Mesendoderm (in vitro differentiated cells): Measurements from ENCODE around the gene TRPM3.

Experiments used
- DNase-seq: peaks from one replicate; pipeline ENCODE4 v3.0.0; 2013
- H2AK5ac ChIP-seq: 2 replicates; pipeline ENCODE4 v1.6.1; 2013; ENCODE audit warnings: low read length, inconsistent platforms
- H2BK120ac ChIP-seq: 2 replicates; pipeline ENCODE4 v1.6.1; 2013; ENCODE audit warnings: low read depth, mild to moderate bottlenecking, low read length, moderate library complexity, mixed read lengths
- H2BK15ac ChIP-seq: replicated peaks from 2 replicates; pipeline ENCODE4 v1.6.1; 2013; ENCODE audit warnings: low read depth, mild to moderate bottlenecking, moderate library complexity
- H2BK5ac ChIP-seq: 2 replicates; pipeline ENCODE4 v1.6.1; 2013; ENCODE audit warnings: low read length, inconsistent platforms
- H3K18ac ChIP-seq: 2 replicates; pipeline ENCODE4 v1.6.1; 2013; ENCODE audit warnings: mild to moderate bottlenecking, low read length, mixed read lengths
- H3K23ac ChIP-seq: one replicate; pipeline ENCODE4 v1.6.1; 2013; ENCODE audit warnings: low read length
- H3K27ac ChIP-seq: 2 replicates; pipeline ENCODE4 v1.5.1; 2013; ENCODE audit warnings: low read depth, mild to moderate bottlenecking, inconsistent platforms, low read length, moderate library complexity
- H3K27me3 ChIP-seq: 2 replicates; pipeline ENCODE4 v1.6.1; 2013; ENCODE audit warnings: low read length, control low read depth, mild to moderate bottlenecking, inconsistent platforms; ENCODE audit not compliant: insufficient read depth, poor library complexity
- H3K36me3 ChIP-seq: 2 replicates; pipeline ENCODE4 v1.6.1; 2013; ENCODE audit warnings: low read length, inconsistent platforms; ENCODE audit not compliant: control insufficient read depth, insufficient read depth
- H3K4ac ChIP-seq: one replicate; pipeline ENCODE4 v1.6.1; 2013; ENCODE audit warnings: low read depth, mild to moderate bottlenecking, low read length, moderate library complexity
- H3K4me1 ChIP-seq: 2 replicates; pipeline ENCODE4 v1.6.1; 2013; ENCODE audit warnings: low read depth, low read length, inconsistent platforms; ENCODE audit not compliant: control insufficient read depth
- H3K4me2 ChIP-seq: 2 replicates; pipeline ENCODE4 v1.6.1; 2013; ENCODE audit warnings: low read length
- H3K4me3 ChIP-seq: 2 replicates; pipeline ENCODE4 v1.5.1; 2013; ENCODE audit warnings: mild to moderate bottlenecking, low read length
- H3K56ac ChIP-seq: one replicate; pipeline ENCODE4 v1.6.1; 2013; ENCODE audit warnings: low read length
- H3K79me1 ChIP-seq: 2 replicates; pipeline ENCODE4 v1.6.1; 2013; ENCODE audit warnings: low read length, inconsistent platforms
- H3K79me2 ChIP-seq: 2 replicates; pipeline ENCODE4 v1.6.1; 2013; ENCODE audit warnings: mild to moderate bottlenecking, low read length; ENCODE audit not compliant: control insufficient read depth, insufficient read depth
- H3K9ac ChIP-seq: 2 replicates; pipeline ENCODE4 v1.6.1; 2013; ENCODE audit warnings: low read length, inconsistent platforms
- H4K5ac ChIP-seq: one replicate; pipeline ENCODE4 v1.6.1; 2013; ENCODE audit warnings: low read length
- H4K8ac ChIP-seq: one replicate; pipeline ENCODE4 v1.6.1; 2013; ENCODE audit warnings: low read depth, mild to moderate bottlenecking, control low read depth, low read length, moderate library complexity
- WGBS: extraction: QIAGEN DNeasy Blood & Tissue Kit; methylation state at CpG from one replicate; pipeline ENCODE4 v1.1.7; 2013; ENCODE audit warnings: low lambda C conversion rate, missing lambda C conversion rate; ENCODE audit not compliant: insufficient coverage; ENCODE audit errors: extremely low coverage; 5-methylcytosine and 5-hydroxymethylcytosine counted together

TRPM3 gene

DNA sequence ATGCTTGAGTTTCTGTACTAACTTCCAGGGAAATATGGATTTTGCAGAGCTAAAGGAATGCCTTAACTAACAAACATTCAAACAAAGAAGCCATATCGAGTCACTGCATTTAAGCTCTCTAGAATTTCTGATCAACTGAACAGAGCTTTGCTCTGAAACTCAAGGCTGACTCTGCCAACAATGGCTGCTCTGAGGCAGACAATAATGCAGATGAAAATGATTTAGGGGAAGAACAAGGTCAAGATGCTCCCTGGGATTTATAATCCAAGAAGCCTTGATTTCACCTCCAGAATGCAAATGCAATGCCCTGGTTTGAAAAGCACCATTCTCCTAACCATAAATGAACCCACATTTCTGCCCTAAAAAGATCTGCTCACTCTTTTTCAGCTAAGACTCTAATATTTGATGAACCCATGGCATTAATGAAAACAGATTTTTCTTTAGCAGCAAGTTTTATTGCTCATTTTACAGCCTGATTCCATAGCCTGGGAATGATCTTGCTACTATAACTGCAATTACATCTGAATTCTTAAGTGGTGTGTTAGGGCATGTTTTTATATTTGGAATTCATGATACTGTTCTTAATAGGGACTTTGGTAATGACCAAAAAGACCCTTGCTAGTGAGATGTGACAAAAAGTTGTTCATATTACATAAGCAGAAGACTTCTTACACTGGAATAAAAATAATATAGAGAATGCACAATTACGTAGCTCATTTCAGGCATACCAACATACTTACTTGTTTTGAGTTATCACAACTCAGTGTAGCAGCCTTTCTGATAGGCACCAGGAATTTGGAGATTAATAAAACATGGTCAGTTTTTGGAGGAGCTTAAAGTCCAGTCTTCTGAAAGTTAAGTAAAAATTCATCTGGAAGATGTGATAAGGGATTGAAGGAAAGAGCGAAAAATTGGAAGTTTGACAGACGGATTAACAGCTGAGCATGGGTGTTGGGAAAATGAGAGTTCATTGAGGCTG lies 169.4 kb downstream of the TRPM3 start:
- H3K4me3 ChIP-seq: no peak overlapping the region
- no peaks in the 10 kb centered on the region for H3K36me3 ChIP-seq
- H3K27me3 ChIP-seq: no peaks in the 10 kb centered on the region
- H3K4me2 ChIP-seq: no peak overlapping the region
- H3K56ac ChIP-seq: no peak overlapping the region
- no peak overlapping the region for H4K8ac ChIP-seq
- H2AK5ac ChIP-seq: no peak overlapping the region
- no peak overlapping the region for H3K4ac ChIP-seq
- H4K5ac ChIP-seq: no peak overlapping the region
- no peak for DNase-seq
- no peak overlapping the region for H2BK15ac ChIP-seq
- no peak overlapping the region for H3K23ac ChIP-seq
- no CpG with 5 or more reads among the region's 4 CpGs for WGBS
- H2BK5ac ChIP-seq: no peak overlapping the region
- H2BK120ac ChIP-seq: no peak overlapping the region
- peaks cover 7% of the 10 kb centered on the region for H3K4me1 ChIP-seq
- no peak overlapping the region for H3K27ac ChIP-seq
- H3K18ac ChIP-seq: no peak overlapping the region
- no peaks in the 10 kb centered on the region for H3K79me1 ChIP-seq
- H3K79me2 ChIP-seq: no peaks in the 10 kb centered on the region
- H3K9ac ChIP-seq: no peak overlapping the region

DNA sequence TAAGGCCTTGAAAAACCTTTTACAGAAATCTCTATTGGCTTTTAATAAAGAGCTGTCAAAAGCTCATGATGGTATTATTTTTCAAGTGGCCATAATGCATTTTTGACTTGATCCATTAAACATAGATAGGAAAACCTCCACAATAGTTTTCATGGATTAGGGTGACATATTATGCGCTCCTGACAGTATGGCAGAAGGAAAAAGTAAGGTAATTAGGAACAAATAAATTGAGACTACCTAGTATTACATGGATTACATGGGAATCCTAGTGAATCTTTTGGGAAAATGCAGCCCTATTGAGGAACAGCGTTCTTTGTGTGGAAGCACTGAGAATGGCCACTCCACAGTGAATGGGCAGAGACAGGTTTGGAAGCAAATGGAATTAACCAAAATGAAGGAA lies 171.2 kb downstream of the TRPM3 start:
- no peak overlapping the region for H2AK5ac ChIP-seq
- no peak overlapping the region for H3K4me3 ChIP-seq
- no peak overlapping the region for H3K9ac ChIP-seq
- peaks cover 7% of the 10 kb centered on the region for H3K4me1 ChIP-seq
- no peak overlapping the region for H2BK15ac ChIP-seq
- H3K4me2 ChIP-seq: no peak overlapping the region
- H3K18ac ChIP-seq: no peak overlapping the region
- no peaks in the 10 kb centered on the region for H3K27me3 ChIP-seq
- no peak overlapping the region for H3K27ac ChIP-seq
- DNase-seq: no peak
- no peaks in the 10 kb centered on the region for H3K36me3 ChIP-seq
- WGBS: no CpG with 5 or more reads among the region's 2 CpGs
- H2BK5ac ChIP-seq: no peak overlapping the region
- no peak overlapping the region for H2BK120ac ChIP-seq
- H4K5ac ChIP-seq: no peak overlapping the region
- no peak overlapping the region for H3K4ac ChIP-seq
- H4K8ac ChIP-seq: no peak overlapping the region
- no peaks in the 10 kb centered on the region for H3K79me2 ChIP-seq
- no peak overlapping the region for H3K56ac ChIP-seq
- no peak overlapping the region for H3K23ac ChIP-seq
- H3K79me1 ChIP-seq: no peaks in the 10 kb centered on the region

DNA sequence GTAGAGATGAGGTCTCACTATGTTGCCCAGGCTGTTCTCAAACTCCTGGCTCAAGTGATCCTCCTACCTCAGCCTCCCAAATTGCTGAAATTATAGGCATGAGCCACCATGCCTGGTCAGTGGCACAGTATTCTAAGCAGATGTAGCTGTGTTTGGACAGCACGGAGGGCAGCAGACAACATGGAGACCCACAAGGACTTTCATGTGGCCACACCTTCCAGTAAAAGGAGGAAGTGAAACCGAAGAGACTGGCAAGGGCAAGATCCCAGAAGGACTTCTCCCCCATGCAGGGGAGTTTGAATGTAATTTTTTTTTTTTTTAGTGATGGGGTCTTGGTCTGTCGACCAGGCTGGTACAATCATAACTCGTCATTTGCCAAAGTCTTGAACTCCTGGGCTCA lies 172.2 kb downstream of the TRPM3 start:
- H3K4me3 ChIP-seq: no peak overlapping the region
- no peak for DNase-seq
- H3K4me2 ChIP-seq: no peak overlapping the region
- H3K9ac ChIP-seq: no peak overlapping the region
- H2BK15ac ChIP-seq: no peak overlapping the region
- no peaks in the 10 kb centered on the region for H3K79me1 ChIP-seq
- H2BK5ac ChIP-seq: no peak overlapping the region
- H3K27ac ChIP-seq: no peak overlapping the region
- H2BK120ac ChIP-seq: no peak overlapping the region
- no peak overlapping the region for H2AK5ac ChIP-seq
- H4K5ac ChIP-seq: no peak overlapping the region
- no peak overlapping the region for H3K4ac ChIP-seq
- no peak overlapping the region for H3K56ac ChIP-seq
- H3K36me3 ChIP-seq: no peaks in the 10 kb centered on the region
- no peak overlapping the region for H3K23ac ChIP-seq
- no peaks in the 10 kb centered on the region for H3K27me3 ChIP-seq
- H3K4me1 ChIP-seq: peaks cover 5% of the 10 kb centered on the region
- no peaks in the 10 kb centered on the region for H3K79me2 ChIP-seq
- H4K8ac ChIP-seq: no peak overlapping the region
- no CpG with 5 or more reads among the region's 4 CpGs for WGBS
- H3K18ac ChIP-seq: no peak overlapping the region

DNA sequence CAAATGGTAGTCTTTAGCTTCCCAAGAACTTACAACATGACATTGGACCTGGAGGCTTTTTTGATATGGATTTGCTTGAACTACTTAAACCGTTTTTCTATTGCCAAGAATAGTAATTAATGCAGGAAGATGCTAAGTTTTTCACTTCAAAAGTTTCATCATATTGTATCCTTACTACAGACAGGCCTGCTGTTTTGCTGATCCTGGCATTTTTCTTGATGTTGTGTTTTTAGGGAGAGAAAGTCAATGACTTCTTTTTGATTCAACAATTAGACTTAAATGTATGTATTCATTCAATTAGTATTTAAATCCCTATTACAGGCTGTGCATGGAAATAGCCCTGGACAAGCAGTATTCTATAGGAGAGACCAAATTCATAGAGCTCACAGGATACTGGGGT lies 172.7 kb downstream of the TRPM3 start:
- DNase-seq: no peak
- H2BK120ac ChIP-seq: no peak overlapping the region
- peaks cover under 1% of the 10 kb centered on the region for H3K4me1 ChIP-seq
- no peaks in the 10 kb centered on the region for H3K36me3 ChIP-seq
- WGBS: no CpG with 5 or more reads among the region's 1 CpG
- no peak overlapping the region for H2BK15ac ChIP-seq
- H3K9ac ChIP-seq: no peak overlapping the region
- H4K5ac ChIP-seq: no peak overlapping the region
- H2BK5ac ChIP-seq: no peak overlapping the region
- no peak overlapping the region for H3K27ac ChIP-seq
- H3K4me3 ChIP-seq: no peak overlapping the region
- H3K4ac ChIP-seq: no peak overlapping the region
- no peaks in the 10 kb centered on the region for H3K79me1 ChIP-seq
- H3K27me3 ChIP-seq: no peaks in the 10 kb centered on the region
- no peak overlapping the region for H3K23ac ChIP-seq
- H3K56ac ChIP-seq: no peak overlapping the region
- H2AK5ac ChIP-seq: no peak overlapping the region
- H4K8ac ChIP-seq: no peak overlapping the region
- no peaks in the 10 kb centered on the region for H3K79me2 ChIP-seq
- no peak overlapping the region for H3K4me2 ChIP-seq
- H3K18ac ChIP-seq: no peak overlapping the region

DNA sequence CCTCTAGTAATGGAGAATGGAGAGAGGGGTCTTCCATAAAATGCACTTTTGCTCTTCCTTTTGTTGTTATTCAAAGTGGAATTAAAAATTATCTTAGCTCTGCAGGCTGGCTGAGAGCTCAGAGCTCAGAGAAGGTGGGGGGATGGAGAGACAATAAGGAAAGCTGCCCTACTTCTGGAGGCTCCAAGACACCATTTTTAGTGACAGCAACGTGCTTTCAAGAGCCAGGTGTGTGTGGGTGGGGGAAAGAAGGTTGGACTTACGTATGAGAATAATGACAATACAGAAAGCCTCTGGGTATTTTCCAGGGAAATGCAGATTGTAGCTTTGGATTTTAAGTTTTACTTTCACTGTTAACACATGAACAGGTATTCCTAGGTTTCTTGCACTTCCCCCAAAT lies 173.9 kb downstream of the TRPM3 start:
- H4K8ac ChIP-seq: no peak overlapping the region
- no peak overlapping the region for H3K27ac ChIP-seq
- no peaks in the 10 kb centered on the region for H3K79me2 ChIP-seq
- DNase-seq: no peak
- H3K23ac ChIP-seq: no peak overlapping the region
- H2BK15ac ChIP-seq: no peak overlapping the region
- no peak overlapping the region for H4K5ac ChIP-seq
- no peak overlapping the region for H2BK120ac ChIP-seq
- H2BK5ac ChIP-seq: no peak overlapping the region
- H3K36me3 ChIP-seq: no peaks in the 10 kb centered on the region
- no peak overlapping the region for H3K9ac ChIP-seq
- H3K79me1 ChIP-seq: no peaks in the 10 kb centered on the region
- no CpG with 5 or more reads among the region's 2 CpGs for WGBS
- no peak overlapping the region for H3K4me2 ChIP-seq
- no peak overlapping the region for H2AK5ac ChIP-seq
- H3K4me3 ChIP-seq: no peak overlapping the region
- H3K56ac ChIP-seq: no peak overlapping the region
- H3K4ac ChIP-seq: no peak overlapping the region
- H3K18ac ChIP-seq: no peak overlapping the region
- no peaks in the 10 kb centered on the region for H3K27me3 ChIP-seq
- no peaks in the 10 kb centered on the region for H3K4me1 ChIP-seq

DNA sequence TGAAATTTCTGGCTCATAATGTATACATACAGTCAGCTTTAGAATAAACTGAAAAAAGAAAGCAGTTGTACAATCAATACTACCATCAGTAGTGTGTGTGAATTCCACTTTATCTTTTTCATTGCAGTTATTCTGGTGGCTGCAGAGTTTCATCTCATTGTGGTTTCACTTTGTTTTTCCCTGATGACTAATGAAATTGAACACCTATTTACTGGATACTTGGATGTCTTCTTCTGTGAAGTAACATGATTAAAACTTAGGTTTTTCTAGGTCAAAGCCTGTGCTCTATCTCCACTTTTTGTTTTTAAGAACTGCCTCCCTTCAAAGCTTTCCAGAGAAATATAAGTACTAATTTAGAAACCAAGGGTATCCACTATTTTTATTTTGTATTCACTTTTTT lies 174.3 kb downstream of the TRPM3 start:
- Histone ChIP-seq H3K23ac (no peak overlapping the region), H3K79me2 (no peaks in the 10 kb centered on the region), H4K8ac (no peak overlapping the region), H2BK120ac (no peak overlapping the region), H3K27me3 (no peaks in the 10 kb centered on the region), H3K4me2 (no peak overlapping the region), H4K5ac (no peak overlapping the region), H3K18ac (no peak overlapping the region), H2AK5ac (no peak overlapping the region), H3K4ac (no peak overlapping the region), H2BK5ac (no peak overlapping the region), H3K79me1 (no peaks in the 10 kb centered on the region), H2BK15ac (no peak overlapping the region), H3K9ac (no peak overlapping the region), H3K27ac (no peak overlapping the region), H3K4me3 (no peak overlapping the region), H3K4me1 (no peaks in the 10 kb centered on the region), H3K36me3 (no peaks in the 10 kb centered on the region), H3K56ac (no peak overlapping the region)
- no peak for DNase-seq
